H1 (cell line): ENCODE results near the gene PRDX3. TPM values are rescaled to one million over a fixed set of nuclear protein-coding genes. Genes with fewer than 3 reads are reported as not detected.

Experiments used
- CTCF ChIA-PET: fragments of 300-600 bp; sonication (Branson Sonifier 250); formaldehyde crosslinking; loops from one replicate; lab custom pipeline; 2021; ENCODE audit not compliant: partially characterized antibody; lab: Charles Lee
- POLR2A ChIA-PET: fragments of 300-600 bp; sonication (Branson Sonifier 250); formaldehyde crosslinking; loops from one replicate; lab custom pipeline; 2021; ENCODE audit warnings: inconsistent platforms; ENCODE audit not compliant: partially characterized antibody; lab: Charles Lee
- DNase-seq, 2 experiments: peaks; one replicate each; pipeline versions ENCODE4 v3.0.0 to v3.0.0-alpha.2; 2010 to 2022; ENCODE audit warnings: low spot score in 2 of 2, low read depth in 1 of 2, mixed read lengths in 1 of 2
- FAIRE-seq: peaks from 2 replicates; lab custom pipeline; 2011; peaks lifted over from hg19 to GRCh38; lab: Jason Lieb, UNC
- H2AFZ ChIP-seq: 2 replicates; pipeline ENCODE4 v1.8.1; 2012; ENCODE audit warnings: low read length, inconsistent platforms
- H2AK5ac ChIP-seq: 2 replicates; pipeline ENCODE4 v1.6.1; 2013; ENCODE audit warnings: low read depth, low read length
- H2BK120ac ChIP-seq: replicated peaks from 2 replicates; pipeline ENCODE3; 2013; ENCODE audit warnings: low read depth, low read length, inconsistent platforms
- H2BK12ac ChIP-seq: 2 replicates; pipeline ENCODE4 v1.6.1; 2013; ENCODE audit warnings: low read depth, low read length
- H2BK15ac ChIP-seq: 2 replicates; pipeline ENCODE4 v1.6.1; 2013; ENCODE audit warnings: low read length
- H2BK20ac ChIP-seq: 2 replicates; pipeline ENCODE4 v1.6.1; 2013; ENCODE audit warnings: low read length
- H2BK5ac ChIP-seq: 2 replicates; pipeline ENCODE4 v1.6.1; 2013; ENCODE audit warnings: low read depth, low read length
- H3K14ac ChIP-seq: 2 replicates; pipeline ENCODE4 v1.6.1; 2013; ENCODE audit warnings: inconsistent platforms; ENCODE audit not compliant: insufficient read length
- H3K18ac ChIP-seq: 2 replicates; pipeline ENCODE4 v1.6.1; 2013; ENCODE audit warnings: low read length; ENCODE audit errors: extremely low read depth
- H3K23ac ChIP-seq: 2 replicates; pipeline ENCODE4 v1.6.1; 2013; ENCODE audit warnings: inconsistent platforms; ENCODE audit not compliant: insufficient read length
- H3K23me2 ChIP-seq: 2 replicates; pipeline ENCODE4 v1.6.1; 2013; ENCODE audit warnings: low read depth, low read length
- H3K27ac ChIP-seq: 2 replicates; pipeline ENCODE4 v1.6.1; 2011; ENCODE audit warnings: low read depth, low read length, inconsistent platforms
- H3K27me3 ChIP-seq, 4 experiments: replicated peaks in 1 of 4; 1 replicate in 1 of 4; 2 replicates in 3 of 4; pipeline versions ENCODE4 v1.6.1 to v1.8.1; 2011 to 2013; ENCODE audit warnings: low read length in 3 of 4, mild to moderate bottlenecking in 3 of 4, inconsistent platforms in 2 of 4, mixed read lengths in 2 of 4, moderate library complexity in 1 of 4; ENCODE audit not compliant: control insufficient read depth in 3 of 4, insufficient read depth in 3 of 4; ENCODE audit errors: extremely low read depth in 1 of 4
- H3K36me3 ChIP-seq, 4 experiments: 2 replicates each; pipeline versions ENCODE4 v1.6.1 to v1.8.1; 2011 to 2013; ENCODE audit warnings: mild to moderate bottlenecking in 4 of 4, low read length in 3 of 4, moderate library complexity in 2 of 4, control low read depth in 1 of 4, inconsistent platforms in 1 of 4; ENCODE audit not compliant: insufficient read depth in 4 of 4, control insufficient read depth in 2 of 4
- H3K4ac ChIP-seq: replicated peaks from 2 replicates; pipeline ENCODE3; 2013; ENCODE audit warnings: low read length, low read depth, mixed read lengths, inconsistent platforms; ENCODE audit not compliant: insufficient read length
- H3K4me1 ChIP-seq, 4 experiments: replicated peaks in 1 of 4; 1 replicate in 1 of 4; 2 replicates in 3 of 4; pipeline versions ENCODE4 v1.6.1 to v1.8.1; 2011 to 2013; ENCODE audit warnings: low read length in 3 of 4, inconsistent platforms in 2 of 4, mixed read lengths in 1 of 4; ENCODE audit not compliant: insufficient read depth in 4 of 4, control insufficient read depth in 3 of 4
- H3K4me2 ChIP-seq, 2 experiments: 2 replicates each; pipeline versions ENCODE4 v1.6.1 to v1.8.1; 2011 to 2013; ENCODE audit warnings: low read depth in 2 of 2, low read length in 2 of 2, control low read depth in 1 of 2, inconsistent platforms in 1 of 2, mild to moderate bottlenecking in 1 of 2; ENCODE audit not compliant: insufficient read depth in 1 of 2
- H3K4me3 ChIP-seq, 4 experiments: fragments of 200-600, 300-600 bp in 1 of 4; sonication (generic), shearing (Covaris generic), sonication (Bioruptor Twin) in 1 of 4; 2 replicates each; pipeline versions ENCODE4 v1.5.1 to v1.8.1; 2011 to 2016; ENCODE audit warnings: low read length in 4 of 4, low read depth in 3 of 4, control low read depth in 2 of 4, inconsistent platforms in 2 of 4, mild to moderate bottlenecking in 2 of 4, mixed read lengths in 1 of 4, moderate library complexity in 1 of 4; ENCODE audit not compliant: insufficient read depth in 2 of 4; ENCODE audit errors: extremely low read depth in 1 of 4
- H3K56ac ChIP-seq: replicated peaks from 2 replicates; pipeline ENCODE3; 2013; ENCODE audit warnings: low read depth, mild to moderate bottlenecking, mixed read lengths, low read length, inconsistent platforms; ENCODE audit not compliant: insufficient read length
- H3K79me1 ChIP-seq: 2 replicates; pipeline ENCODE4 v1.6.1; 2013; ENCODE audit warnings: low read depth, low read length, control low read depth
- H3K79me2 ChIP-seq, 2 experiments: 2 replicates each; pipeline versions ENCODE4 v1.6.1 to v1.8.1; 2012 to 2013; ENCODE audit warnings: low read length in 2 of 2, mild to moderate bottlenecking in 2 of 2, inconsistent platforms in 1 of 2; ENCODE audit not compliant: insufficient read depth in 2 of 2, control insufficient read depth in 1 of 2
- H3K9ac ChIP-seq, 4 experiments: replicated peaks in 1 of 4; 1 replicate in 1 of 4; 2 replicates in 3 of 4; pipeline versions ENCODE4 v1.6.1 to v1.8.1; 2011 to 2013; ENCODE audit warnings: low read depth in 3 of 4, low read length in 3 of 4, control low read depth in 2 of 4, mild to moderate bottlenecking in 2 of 4, moderate library complexity in 2 of 4, inconsistent platforms in 1 of 4; ENCODE audit errors: extremely low read depth in 1 of 4
- H3K9me3 ChIP-seq, 2 experiments: 2 replicates each; pipeline versions ENCODE4 v1.6.1 to v1.8.1; 2012 to 2013; ENCODE audit warnings: mild to moderate bottlenecking in 2 of 2, moderate library complexity in 2 of 2, control low read depth in 1 of 2, inconsistent platforms in 1 of 2, low read depth in 1 of 2, low read length in 1 of 2, mixed read lengths in 1 of 2; ENCODE audit not compliant: insufficient read depth in 2 of 2
- H4K20me1 ChIP-seq, 2 experiments: replicated peaks in 1 of 2; 2 replicates each; pipeline versions ENCODE3 to v1.8.1; 2011 to 2013; ENCODE audit warnings: inconsistent platforms in 2 of 2, low read length in 2 of 2, mild to moderate bottlenecking in 1 of 2; ENCODE audit not compliant: insufficient read depth in 2 of 2, control insufficient read depth in 1 of 2
- H4K5ac ChIP-seq: 2 replicates; pipeline ENCODE4 v1.6.1; 2013; ENCODE audit warnings: low read length, low read depth, mixed read lengths, inconsistent platforms; ENCODE audit not compliant: insufficient read length
- H4K8ac ChIP-seq: 2 replicates; pipeline ENCODE4 v1.8.0; 2013; ENCODE audit warnings: mild to moderate bottlenecking, moderate library complexity, low read length, inconsistent platforms; ENCODE audit not compliant: insufficient read depth; ENCODE audit errors: extremely low read depth
- H4K91ac ChIP-seq: replicated peaks from 2 replicates; pipeline ENCODE3; 2013; ENCODE audit warnings: low read length, mixed read lengths, inconsistent platforms; ENCODE audit not compliant: insufficient read length
- NRF1 ChIP-seq: IDR thresholded peaks from 2 replicates; pipeline ENCODE4 v1.6.1; 2011; ENCODE audit warnings: mild to moderate bottlenecking, low read depth, low read length, improper control_type of control experiment
- POU5F1 ChIP-seq: IDR thresholded peaks from 2 replicates; pipeline ENCODE4 v1.6.1; 2011; ENCODE audit warnings: low read depth, mild to moderate bottlenecking, low read length, moderate library complexity
- SIX5 ChIP-seq: IDR thresholded peaks from 2 replicates; pipeline ENCODE4 v1.6.1; 2011; ENCODE audit warnings: mild to moderate bottlenecking, low read depth, low read length
- WGBS, 2 experiments: shearing (Covaris generic) in 1 of 2; methylation state at CpG; one replicate each; pipeline versions ENCODE4 v1.1.6 to v1.1.7; 2013 to 2015; ENCODE audit warnings: low lambda C conversion rate in 2 of 2, mixed read lengths in 2 of 2, inconsistent platforms in 1 of 2, low coverage in 1 of 2, missing lambda C conversion rate in 1 of 2; ENCODE audit not compliant: insufficient replicate concordance in 2 of 2, insufficient coverage in 1 of 2, insufficient read length in 1 of 2; ENCODE audit errors: extremely low coverage in 1 of 2, missing lambda C conversion rate in 1 of 2; 5-methylcytosine and 5-hydroxymethylcytosine counted together
- polyA plus RNA-seq, 7 experiments: library from polyadenylated mRNA; depleted of rRNA in 3 of 7; stranded (reverse) in 5 of 7; unstranded in 2 of 7; fragments of >200 nt in 5 of 7; fragments of 200-250 nt in 2 of 7; gene quantifications; 1 replicate in 5 of 7; 2 replicates in 1 of 7; 4 replicates in 1 of 7; pipeline versions ENCODE4 v1.2.1 to v1.2.3, GENCODE V29; 2011 to 2013; ENCODE audit warnings: missing spikeins in 2 of 7, mixed read lengths in 2 of 7
- total RNA-seq: library from RNA; stranded (reverse); fragmentation: NEBNext Ultra II Directional; extraction: Animal tissue kit (Norgen Biotek cat#: 25700); gene quantifications from 2 replicates; pipeline ENCODE4 v1.2.1, GENCODE V29; 2021

The PRDX3 gene
- total and polyA plus RNA-seq, 2 of the 8 experiments (the other 6 are each of a cell fraction or from before 2014, with no cell fraction given) = 201 to 208 TPM

DNA sequence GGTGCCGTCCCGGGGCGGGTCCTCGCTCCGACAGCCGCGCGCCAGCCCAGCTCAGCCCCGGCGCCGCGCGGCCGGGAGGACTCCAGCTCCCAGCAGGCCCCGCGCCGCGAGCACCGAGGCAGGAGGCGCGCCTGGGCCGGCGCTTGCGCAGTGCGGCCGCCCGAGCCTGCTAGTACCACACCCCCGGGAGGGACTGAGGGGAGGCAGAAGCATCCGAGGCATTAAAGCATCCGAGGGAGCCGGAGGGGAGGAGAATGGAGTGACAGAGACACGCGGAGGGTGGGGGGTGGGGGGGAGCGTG lies 28.7 kb upstream of the PRDX3 start, which contains the start of gene GRK5:
Gene GRK5 (plus strand): TSS at position 206 of the 301 bp plus-strand sequence. CDS start 347 bp downstream, outside the sequence.
- no peak within 1 kb of the TSS for H2BK20ac ChIP-seq
- no peaks in the 10 kb centered on the region for H3K9me3 ChIP-seq
- peak within 1 kb of the TSS; percentile 75 to 94 for H3K4me2 ChIP-seq
- FAIRE-seq = no peak
- H3K23me2 ChIP-seq = peaks cover 7% of the 10 kb centered on the region
- no peaks in the 10 kb centered on the region for H3K36me3 ChIP-seq
- ChIA-PET CTCF (interaction anchor here (0.6 to 10.9 kb wide), 30 partner anchors 8 to 337 kb away, joined by 3 to 272 read pairs (median 4); no protein-coding TSS in a partner anchor), POLR2A (interaction anchor here (0.8 to 1.6 kb wide), 5 partner anchors 9 to 390 kb away, joined by 3 to 5 read pairs (median 4); partner anchors contain the start of gene TIAL1)
- H2BK120ac ChIP-seq = no peak within 1 kb of the TSS
- no peak within 1 kb of the TSS for H4K5ac ChIP-seq
- 1% methylated on average over 18 of the region's 34 CpGs; no CpG with 5 or more reads in 1 of the 2 experiments for WGBS, 2 experiments
- peak within 1 kb of the TSS in 3 of 4 experiments; percentile 72 to 95 (median 80); a peak in 5 of 7 replicates for H3K9ac ChIP-seq
- TF ChIP-seq SIX5 = peak; percentile 4; the same call in 1 of the 2 replicates
- TF ChIP-seq POU5F1 = no peak
- TF ChIP-seq NRF1 = peak; percentile 84
- no peak within 1 kb of the TSS for H2BK15ac ChIP-seq
- H3K4ac ChIP-seq = no peak within 1 kb of the TSS
- no peak within 1 kb of the TSS for H3K23ac ChIP-seq
- no peak within 1 kb of the TSS for H3K14ac ChIP-seq
- H3K79me2 ChIP-seq = no peaks in the 10 kb centered on the region
- no peak within 1 kb of the TSS for H3K56ac ChIP-seq
- H2AK5ac ChIP-seq = no peak within 1 kb of the TSS
- H4K91ac ChIP-seq = no peak within 1 kb of the TSS
- peak; percentile 80 to 89 for DNase-seq
- no peak within 1 kb of the TSS for H3K18ac ChIP-seq
- peak within 1 kb of the TSS; percentile 51 to 79 (median 62) for H3K4me3 ChIP-seq
- H2BK5ac ChIP-seq = no peak within 1 kb of the TSS
- peaks cover 3 to 8% (median 6%) of the 10 kb centered on the region in 4 experiments for H3K4me1 ChIP-seq
- peak within 1 kb of the TSS; percentile 94 for H4K8ac ChIP-seq
- no peak within 1 kb of the TSS for H2AFZ ChIP-seq
- H2BK12ac ChIP-seq = no peak within 1 kb of the TSS
- peaks cover 5 to 17% (median 14%) of the 10 kb centered on the region in 4 experiments for H3K27me3 ChIP-seq
- peak within 1 kb of the TSS; percentile 41; the same call in 1 of the 2 replicates for H3K27ac ChIP-seq
- peaks cover 0 to 5% of the 10 kb centered on the region in 2 experiments for H4K20me1 ChIP-seq
- H3K79me1 ChIP-seq = no peaks in the 10 kb centered on the region
